Forelimb muscle (tissue), 1 donor: Measurements from ENCODE around the gene COA4. TPM values are rescaled to one million over a fixed set of nuclear protein-coding genes. Genes with fewer than 3 reads are reported as not detected.
"Not testable (repeated sequence)": the region's sequence is repeated elsewhere in the genome, so short reads cannot be mapped to it uniquely, and the experiment has no call there.

Source experiments
- DNase-seq: peaks from one replicate; pipeline ENCODE4 v3.0.0-alpha.2; 2013; ENCODE audit warnings: low read depth
- polyA plus RNA-seq: library from polyadenylated mRNA; unstranded; fragments of 120-200 nt; gene quantifications from one replicate; pipeline ENCODE4 v1.2.1, GENCODE V29; 2013; ENCODE audit not compliant: insufficient read length

Gene COA4
- polyA plus RNA-seq: 79.0 TPM

DNA sequence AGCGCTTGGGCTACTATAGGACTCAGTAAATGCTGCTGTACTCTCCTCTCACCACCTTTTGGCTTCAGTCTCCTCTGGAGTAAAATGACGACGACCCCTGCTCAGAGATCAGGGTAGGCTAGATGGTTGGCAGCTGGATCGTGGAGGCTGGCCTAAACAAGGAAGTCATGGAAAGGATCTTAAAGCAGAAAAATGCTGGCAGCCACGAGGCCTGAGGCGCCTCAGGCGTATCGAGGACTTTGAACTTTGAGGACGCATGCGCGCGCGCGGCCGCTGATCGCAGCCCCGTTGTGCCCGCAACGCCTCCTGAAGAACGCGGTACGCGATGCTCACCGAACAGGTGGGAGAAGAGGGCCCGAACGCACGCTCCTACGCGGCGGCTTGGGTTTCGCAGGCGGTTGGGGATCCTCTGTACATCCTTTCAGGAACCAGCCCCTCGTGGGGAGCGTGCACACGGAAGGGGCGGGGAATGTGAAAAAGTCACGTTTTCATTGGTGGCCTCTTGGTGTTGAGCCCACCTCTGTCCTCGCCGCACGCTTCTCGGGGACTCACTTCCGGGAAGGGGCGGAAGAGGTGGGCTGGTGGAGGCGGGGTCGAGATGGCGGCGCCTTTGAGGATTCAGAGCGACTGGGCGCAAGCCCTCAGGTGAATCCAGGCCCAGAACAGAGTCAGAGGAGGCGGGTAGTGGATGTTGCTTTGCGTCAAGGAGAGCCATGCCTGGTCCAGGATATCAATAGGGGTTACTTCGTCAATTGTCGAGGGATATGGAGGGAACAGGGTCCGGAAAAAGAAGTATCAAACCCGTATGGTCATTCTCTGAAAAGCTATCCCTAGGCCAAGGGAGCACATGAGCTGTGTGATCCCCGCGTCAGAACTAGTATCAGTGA lies at the start of gene COA4, which contains the start of gene PAAF1:
TSS of gene COA4 (minus strand) at position 423 of the 887 bp plus-strand sequence. CDS start 3,468 bp downstream, outside the sequence.
TSS of gene PAAF1 (plus strand) at position 576 of the 887 bp plus-strand sequence. CDS start at position 599, 23 bp downstream.
- DNase-seq: peak; percentile 93

DNA sequence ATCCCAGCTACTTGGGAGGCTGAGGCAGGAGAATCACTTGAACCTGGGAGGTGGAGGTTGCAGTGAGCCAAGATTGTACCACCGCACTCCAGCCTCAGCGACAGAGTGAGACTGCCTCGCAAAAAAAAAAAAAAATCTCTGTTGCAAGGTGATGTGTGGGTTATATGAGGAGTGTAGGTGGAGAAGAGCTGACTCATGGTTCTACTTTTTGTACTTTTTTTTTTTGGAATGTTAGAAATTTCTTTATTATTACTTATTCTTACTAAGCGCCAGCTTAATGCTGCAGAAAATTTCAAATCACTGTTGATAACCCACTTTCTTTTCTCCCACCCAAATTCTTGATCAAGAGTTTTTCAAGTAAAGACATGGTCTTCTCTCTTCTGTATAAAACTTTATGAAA lies 44.5 kb upstream of the COA4 start:
- no peak for DNase-seq

DNA sequence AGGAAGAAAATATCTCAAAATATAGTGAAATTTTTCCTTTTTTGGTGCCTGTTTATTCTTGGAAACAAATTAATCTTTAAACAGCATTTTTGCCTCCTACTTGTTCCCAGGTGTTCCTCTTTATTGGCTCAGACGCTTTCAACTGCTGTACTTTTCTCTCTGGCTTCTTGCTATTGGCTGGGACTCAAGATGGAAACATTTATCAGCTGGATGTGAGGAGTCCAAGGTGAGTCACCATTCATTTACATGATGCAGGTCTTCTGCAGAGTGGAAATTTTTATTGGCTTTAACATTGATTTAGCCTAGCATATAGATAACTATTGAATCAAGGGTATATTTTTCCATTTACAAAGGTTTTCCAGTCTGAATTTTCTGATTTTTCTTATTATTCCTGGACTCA lies 39.8 kb upstream of the COA4 start:
- no peak for DNase-seq

DNA sequence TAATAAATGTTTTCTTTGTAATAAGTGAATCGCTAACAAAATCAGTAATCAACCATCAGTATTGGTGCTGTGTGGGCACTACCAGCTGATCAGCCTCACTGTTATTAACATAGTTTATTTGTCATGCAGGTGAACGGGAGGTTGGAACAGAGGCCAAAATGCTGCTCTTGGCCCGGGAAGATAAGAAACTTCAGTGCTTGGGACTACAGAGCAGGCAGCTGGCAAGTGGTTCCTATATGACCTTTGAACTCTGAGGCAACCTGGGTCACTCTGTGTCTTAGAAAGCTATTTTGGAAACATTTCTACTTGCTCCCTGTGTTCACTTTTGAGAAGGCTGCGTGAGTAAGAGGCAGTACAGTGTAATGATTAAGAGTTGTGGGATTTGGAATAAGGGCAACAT lies 37.6 kb upstream of the COA4 start:
- no peak for DNase-seq

DNA sequence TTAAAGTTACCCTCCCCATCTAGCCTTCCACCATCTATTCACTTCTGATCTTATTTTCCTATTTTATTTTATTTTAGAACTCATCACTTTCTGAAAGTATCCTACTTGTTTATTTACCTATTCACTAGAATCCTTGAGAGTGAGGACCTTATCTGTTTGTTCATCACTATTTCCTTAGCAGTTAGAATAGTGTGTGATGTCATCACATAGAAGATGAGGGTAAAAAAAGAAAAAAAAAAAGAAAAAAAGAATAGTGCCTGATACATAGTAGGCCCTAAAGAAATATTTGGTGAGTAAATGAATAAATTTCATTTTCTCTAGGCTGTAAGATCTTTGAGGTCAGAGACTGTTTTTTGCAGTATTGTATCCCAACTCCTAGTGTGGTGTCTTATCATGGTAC lies 36.8 kb upstream of the COA4 start:
- DNase-seq: no peak

DNA sequence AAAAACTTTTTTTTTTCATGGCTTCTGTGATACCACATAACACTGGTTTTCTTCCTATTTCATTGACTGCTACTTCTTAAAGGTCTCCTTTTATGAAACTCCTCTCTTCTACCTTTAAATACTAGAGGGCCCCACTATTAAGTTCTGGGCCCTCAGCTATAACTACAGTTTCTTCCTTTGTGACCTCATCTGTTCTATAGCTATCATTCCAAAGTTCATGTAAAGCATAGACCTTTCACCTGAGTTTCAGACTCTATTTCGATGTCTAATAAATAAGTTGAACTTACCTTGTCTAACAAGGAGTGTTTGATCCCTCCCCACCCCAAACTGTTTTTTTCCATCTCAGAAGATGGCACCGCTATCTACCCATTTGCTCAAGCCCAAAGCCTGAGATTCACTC lies 35.4 kb upstream of the COA4 start:
- DNase-seq: no peak

DNA sequence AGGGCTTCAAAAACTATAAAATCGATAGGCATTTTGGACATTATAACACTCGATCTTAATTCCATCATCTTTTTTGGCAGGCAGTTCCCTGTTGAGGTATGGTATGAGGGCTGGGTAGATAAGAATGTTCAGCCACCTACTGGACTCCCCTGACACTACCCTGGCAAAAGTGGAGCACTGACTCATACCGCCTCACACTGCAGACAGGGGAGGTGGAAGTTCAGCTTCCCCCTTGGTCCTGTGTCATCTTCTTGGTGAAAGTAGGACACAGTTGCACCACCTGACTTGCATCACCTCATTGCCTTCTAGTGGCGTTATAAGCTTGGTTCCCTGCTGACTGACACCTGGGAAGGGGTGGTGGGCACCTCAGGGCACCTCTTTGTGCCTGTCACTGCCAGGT lies 30.5 kb upstream of the COA4 start:
- DNase-seq: no peak

DNA sequence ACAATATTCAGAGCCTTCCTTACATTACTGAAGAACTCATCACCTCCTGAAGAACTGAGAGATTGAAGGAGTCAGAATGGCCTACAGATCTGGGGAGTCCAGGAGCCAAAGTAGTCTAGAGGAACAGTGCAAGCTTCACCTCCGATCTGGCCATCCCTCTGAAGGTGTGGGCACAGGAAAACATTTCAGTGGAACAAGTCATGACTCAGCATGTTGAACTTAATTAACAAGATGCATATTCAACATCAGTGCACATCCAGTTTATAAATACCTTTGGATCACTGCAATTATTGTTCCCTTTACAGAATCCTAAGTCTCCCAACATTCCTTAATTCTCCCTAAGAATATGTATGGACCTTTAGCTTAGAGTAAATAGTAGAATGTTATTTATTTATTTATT lies 25.7 kb upstream of the COA4 start:
- DNase-seq: no peak

DNA sequence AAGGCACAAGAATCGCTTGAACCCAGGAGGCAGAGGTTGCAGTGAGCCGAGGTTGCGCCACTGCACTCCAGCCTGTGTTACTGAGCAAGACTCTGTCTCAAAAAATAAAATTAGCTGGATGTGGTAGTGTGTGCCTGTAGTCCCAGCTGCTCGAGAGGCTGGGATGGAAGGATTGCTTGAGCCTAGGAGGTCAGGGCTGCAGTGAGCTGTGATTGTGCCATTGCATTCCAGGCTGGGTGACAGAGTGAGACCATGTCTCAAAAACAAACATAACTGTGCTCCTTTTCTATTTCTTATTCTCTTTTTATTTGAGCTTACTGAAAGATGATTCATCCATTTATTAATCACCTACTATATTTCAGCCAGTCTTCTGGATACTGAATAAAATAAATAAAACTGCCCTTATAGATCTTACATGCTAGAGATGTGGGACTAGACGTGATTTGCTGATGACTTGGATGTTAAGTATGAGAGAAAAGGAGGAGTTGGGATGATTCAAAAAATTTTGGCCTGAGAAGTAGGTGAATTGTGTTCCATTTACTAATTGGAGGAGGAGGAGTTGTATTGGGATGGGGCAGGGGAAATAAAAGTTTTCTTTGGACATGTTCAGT lies 18.2 kb upstream of the COA4 start:
- no peak for DNase-seq

DNA sequence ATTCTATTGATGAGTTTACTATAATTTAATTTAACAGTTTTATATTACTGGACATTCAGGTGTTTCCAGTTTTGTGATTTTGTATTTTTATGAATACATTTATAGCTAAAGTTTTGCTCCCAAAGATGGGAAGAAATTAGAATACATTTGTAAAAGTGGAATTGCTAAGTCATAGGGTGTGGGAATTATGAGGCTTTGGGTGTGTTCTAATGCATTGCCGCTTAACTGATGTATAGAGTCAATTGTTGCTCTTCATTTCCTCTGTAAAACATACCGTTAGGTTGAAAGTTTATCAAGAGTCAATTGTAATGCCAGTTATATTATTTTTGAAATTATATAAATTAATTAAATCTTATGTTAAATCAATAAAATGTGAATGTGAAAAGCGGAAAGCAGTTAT lies 16.4 kb upstream of the COA4 start:
- no peak for DNase-seq

DNA sequence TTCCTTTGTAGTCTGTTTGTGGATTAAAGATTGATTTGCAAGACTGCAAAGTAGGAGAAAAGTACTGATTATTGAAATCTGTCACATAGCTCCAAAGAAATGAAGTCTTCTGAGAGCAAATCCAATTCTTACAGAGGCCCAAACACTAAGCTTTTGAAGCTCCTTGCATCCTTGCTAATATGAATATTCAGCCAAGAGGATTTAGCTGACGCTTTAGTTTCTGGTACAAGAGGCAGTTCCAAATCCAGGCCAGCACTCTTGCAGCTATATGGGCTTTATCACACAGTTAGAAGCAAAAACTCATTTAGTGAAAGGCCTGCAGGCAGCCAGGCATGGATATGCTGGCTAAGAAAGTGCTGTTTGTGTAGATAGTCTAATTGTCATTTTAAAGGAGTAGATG lies 12.9 kb upstream of the COA4 start:
- no peak for DNase-seq

DNA sequence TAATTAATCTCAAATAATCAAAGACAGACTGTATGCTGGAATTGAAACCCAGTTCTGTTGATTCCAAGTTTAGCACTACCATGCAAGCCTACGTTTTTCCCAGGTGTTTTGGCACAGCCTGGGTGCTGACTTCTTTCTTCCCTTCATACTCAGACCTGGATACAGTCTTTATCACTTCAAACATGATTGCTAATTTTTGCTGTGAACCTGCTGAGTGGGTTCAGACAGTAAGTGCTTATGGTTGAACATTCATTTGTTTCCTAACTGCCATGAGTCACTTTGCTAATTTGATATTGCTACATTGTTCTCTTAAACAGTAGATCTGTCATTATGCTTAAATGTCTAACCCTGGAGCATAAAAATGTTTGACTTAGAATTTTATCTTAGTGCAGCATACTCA lies 12.4 kb upstream of the COA4 start:
- DNase-seq: no peak

DNA sequence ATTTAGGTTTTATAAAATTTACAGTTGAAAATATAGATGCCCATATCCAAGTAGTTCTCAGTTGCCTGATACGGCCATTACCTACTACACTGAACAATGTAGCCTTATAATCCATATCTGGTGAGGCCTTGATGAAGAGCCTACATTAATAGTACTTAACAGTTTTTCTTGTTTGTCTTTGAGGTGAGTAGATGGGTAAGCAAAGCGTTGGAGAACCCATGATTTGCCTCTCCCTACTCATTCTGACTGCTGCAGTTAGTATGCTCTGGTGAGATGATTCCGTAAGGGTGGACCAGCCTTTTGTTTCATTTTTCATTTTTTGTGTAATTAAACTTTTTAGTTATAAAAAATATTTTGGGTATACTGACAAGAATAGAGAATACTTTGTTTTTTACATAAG lies 11.6 kb upstream of the COA4 start:
- no peak for DNase-seq

DNA sequence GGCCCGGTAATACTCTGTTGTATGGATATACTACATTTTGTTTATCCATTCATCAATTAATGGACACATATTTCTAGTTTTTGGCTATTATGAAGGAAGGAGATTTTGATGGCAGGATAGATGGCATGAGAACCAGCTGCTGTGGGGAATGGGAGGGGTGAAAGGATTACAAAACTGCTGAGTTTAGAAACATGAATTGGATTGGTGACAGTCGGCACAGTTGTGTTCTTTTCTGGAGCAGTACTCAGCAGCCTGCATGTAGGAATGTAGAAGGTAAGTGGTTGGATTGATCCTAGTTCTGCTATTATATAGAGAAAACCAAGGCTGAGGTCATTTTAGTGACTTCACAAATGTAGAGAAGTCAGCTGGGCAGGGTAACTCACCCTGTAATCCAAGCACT lies 7.2 kb upstream of the COA4 start:
- no peak for DNase-seq

DNA sequence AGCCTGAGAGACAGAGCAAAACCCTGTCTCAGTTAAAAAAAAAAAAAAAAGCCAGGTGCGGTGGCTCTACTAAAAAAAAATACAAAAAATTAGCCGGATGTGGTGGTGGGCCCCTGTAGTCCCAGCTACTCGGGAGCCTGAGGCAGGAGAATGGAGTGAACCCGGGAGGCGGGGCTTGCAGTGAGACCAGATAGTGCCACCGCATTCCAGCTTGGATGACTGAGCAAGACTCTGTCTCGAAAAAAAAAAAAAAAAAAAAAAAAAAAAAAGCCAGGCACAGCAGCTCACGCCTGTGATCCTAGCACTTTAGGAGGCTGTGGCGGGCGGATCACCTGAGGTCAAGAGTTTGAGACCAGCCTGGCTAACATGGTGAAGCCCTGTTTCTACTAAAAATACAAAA lies 3.8 kb upstream of the COA4 start:
- DNase-seq: not testable (repeated sequence)

DNA sequence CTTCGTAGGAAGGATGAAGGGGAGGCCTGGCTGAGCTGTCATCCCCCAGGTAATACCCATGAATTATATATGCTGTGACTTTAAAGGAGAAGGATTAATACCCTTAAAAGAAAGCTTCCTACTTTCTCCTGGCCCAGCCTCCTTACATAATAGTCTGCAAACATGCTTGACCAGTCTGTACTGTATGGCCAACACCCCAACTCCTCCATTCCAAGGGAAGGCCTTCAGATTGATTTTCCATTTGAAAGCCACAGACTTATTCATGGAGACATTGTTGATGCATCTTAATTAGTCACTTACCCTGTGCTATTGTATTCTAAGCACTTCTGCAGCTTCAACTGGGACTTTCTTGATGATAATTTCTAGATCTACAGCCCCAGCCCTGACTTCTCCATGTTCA lies 2.1 kb upstream of the COA4 start:
- no peak for DNase-seq

DNA sequence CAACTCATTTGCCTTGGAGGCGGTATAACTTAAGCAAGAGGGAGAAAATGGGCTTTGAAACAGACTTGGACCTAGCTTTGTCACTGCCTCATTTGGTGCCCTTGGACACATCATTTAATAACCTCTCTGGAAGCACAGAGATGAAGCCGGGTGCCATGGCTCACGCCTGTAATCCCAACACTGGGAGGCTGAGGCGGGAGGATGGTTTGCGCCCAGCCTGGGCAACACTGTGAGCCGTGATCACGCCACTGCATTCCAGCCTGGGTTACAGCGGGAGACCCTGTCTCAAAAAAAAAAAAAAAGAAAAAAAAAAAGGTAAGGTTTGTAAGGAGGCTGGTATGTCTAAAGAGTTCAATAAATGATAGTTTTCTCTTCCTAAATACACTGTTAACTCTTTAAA lies 806 bp downstream of the COA4 start:
- DNase-seq: no peak

DNA sequence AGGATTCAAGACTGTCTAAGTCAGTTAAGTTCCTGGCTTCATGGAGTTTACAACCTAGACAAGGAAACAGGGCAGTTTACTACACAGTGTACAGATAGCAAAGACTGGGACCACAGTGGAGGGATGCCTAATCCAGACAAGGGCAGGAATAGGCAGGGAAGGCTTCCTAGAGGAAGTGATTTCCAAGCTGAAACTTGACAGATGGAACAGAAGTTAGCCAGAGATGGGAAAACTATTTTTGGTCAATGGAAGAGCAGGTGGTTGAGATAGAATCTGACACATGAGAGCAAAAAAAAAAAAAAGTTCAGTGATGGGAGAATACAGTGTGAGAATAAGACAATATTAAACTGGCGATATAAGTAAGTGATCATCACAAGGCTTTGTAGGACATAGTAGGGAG lies 1.3 kb downstream of the COA4 start:
- DNase-seq: no peak

DNA sequence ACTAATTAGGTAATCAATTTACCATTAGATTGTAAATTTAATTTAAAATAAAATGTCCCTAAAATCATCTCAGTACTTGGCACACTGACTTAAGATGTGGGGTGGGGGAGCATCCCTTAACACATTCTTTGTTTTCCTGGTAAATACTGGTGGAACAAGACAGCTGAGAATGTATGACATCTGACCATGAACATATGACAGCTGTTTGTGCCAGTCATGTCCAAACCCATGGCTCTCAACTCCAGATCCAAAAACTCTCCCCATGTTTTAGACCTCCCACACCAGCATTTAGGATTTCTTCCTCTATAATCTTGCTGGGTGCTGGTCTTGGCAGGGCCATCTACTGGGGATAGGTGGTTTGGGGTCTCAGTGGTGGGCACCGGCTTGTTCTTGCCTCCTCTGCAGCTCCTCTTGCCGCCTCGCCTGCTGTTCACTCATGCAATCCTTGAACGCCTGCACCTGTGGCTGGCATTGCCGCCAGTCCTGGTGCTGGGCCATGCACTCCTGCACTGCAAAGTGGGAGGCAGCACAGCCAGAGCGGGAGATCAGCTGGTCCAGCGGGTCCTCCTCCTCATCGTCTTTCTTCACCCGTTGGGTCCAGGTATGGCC lies 3.8 kb downstream of the COA4 start:
- DNase-seq: no peak

DNA sequence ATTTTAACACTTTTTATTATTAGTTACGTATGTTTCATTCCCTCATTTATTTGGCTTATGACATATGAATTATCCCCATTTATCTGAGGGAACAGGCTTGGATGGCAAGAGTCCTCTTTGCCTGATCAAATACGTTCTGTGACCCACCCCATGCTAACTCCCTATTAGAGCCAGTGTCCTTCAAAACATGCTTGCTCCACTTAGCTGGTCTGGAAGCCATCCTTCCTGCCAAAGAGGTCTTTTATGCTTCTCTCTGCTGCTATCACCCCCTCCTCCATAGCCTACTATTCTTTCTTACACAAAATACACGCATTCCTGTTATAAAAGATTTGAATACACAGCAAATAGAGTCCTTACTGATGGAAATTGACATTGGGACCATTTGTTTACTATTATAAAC lies 6.4 kb downstream of the COA4 start:
- no peak for DNase-seq

DNA sequence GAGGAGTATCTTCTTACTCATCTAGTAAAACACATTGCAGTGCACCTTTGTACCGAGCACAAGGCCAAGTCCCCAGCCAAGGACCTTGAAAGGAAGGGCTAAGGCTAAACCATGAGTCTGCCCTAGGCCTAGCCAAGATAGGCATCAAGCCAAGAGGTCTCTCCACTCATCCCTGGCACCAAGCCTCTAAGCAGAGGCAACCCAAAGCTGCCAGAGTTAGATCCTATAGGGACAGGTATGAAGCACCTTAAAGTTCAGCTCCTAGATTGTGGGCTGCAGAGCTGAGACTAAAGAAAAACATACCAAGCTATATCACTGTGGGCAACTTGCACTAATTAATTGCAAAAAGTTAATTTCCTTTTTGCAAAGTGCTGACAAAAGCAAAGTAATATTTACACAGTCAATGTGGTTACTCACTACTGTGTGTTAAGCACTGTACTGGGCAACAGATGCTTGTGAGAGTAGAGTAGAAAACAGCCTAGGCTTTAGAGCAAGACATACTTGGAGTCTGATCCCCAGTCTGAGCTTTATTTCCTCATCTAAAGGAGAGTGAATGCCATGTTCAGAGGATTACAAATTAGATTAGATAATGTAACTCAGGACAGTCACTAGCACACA lies 7.2 kb downstream of the COA4 start:
- DNase-seq: no peak

DNA sequence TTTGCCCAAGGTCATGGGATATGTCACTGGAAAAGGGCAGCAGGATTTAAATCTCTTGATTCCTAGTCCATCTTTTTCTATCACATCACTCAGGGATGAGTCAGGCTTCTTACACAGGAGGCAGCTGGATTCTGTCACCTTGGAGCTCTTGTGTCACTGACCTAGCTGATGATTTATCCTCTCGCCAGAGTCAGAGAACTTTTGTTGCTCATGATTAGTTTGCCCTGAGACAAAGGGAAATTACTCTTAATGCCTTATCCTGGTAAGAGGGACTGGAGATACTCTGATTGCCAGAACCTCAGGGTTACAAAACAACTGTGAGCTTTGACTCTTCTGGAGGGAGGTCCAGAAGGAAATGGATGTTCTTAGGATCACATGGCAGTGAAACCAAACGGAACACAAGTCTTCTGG lies 10.1 kb downstream of the COA4 start:
- no peak for DNase-seq
